H9 (cell line): Measurements from ENCODE around the gene FAM78A. TPM values are rescaled to one million over a fixed set of nuclear protein-coding genes. Genes with fewer than 3 reads are reported as not detected.

ENCODE experiments used
- DNase-seq: peaks from one replicate; pipeline ENCODE4 v3.0.0-alpha.2; 2017
- H2AFZ ChIP-seq: one replicate; pipeline ENCODE4 v1.6.1; 2013; ENCODE audit warnings: mild to moderate bottlenecking, low read length, control low read depth, moderate library complexity
- H2AK5ac ChIP-seq: 2 replicates; pipeline ENCODE4 v1.6.1; 2013; ENCODE audit warnings: low read length, control low read depth, mixed read lengths; ENCODE audit not compliant: insufficient read length
- H2BK120ac ChIP-seq: one replicate; pipeline ENCODE4 v1.6.1; 2013; ENCODE audit warnings: low read depth, mild to moderate bottlenecking, low read length, control low read depth, inconsistent platforms; ENCODE audit not compliant: poor library complexity, severe bottlenecking
- H2BK12ac ChIP-seq: 2 replicates; pipeline ENCODE4 v1.6.1; 2013; ENCODE audit warnings: low read length, control low read depth, mixed read lengths, low read depth; ENCODE audit not compliant: insufficient read length
- H2BK15ac ChIP-seq: 2 replicates; pipeline ENCODE4 v1.6.1; 2013; ENCODE audit warnings: low read depth, low read length, control low read depth
- H2BK20ac ChIP-seq: one replicate; pipeline ENCODE4 v1.6.1; 2013; ENCODE audit warnings: low read depth, mild to moderate bottlenecking, low read length, control low read depth, inconsistent platforms; ENCODE audit not compliant: poor library complexity, severe bottlenecking
- H2BK5ac ChIP-seq: 2 replicates; pipeline ENCODE4 v1.6.1; 2013; ENCODE audit warnings: low read length, control low read depth, mixed read lengths; ENCODE audit not compliant: insufficient read length
- H3K14ac ChIP-seq: 2 replicates; pipeline ENCODE4 v1.6.1; 2013; ENCODE audit warnings: low read length, control low read depth; ENCODE audit not compliant: insufficient read depth
- H3K18ac ChIP-seq: 2 replicates; pipeline ENCODE4 v1.6.1; 2013; ENCODE audit warnings: low read depth, mild to moderate bottlenecking, mixed read lengths, low read length, control low read depth; ENCODE audit not compliant: insufficient read length
- H3K23ac ChIP-seq: 2 replicates; pipeline ENCODE4 v1.6.1; 2013; ENCODE audit warnings: low read length, control low read depth, mixed read lengths, low read depth; ENCODE audit not compliant: insufficient read length
- H3K23me2 ChIP-seq: 2 replicates; pipeline ENCODE4 v1.6.1; 2013; ENCODE audit warnings: low read depth, mild to moderate bottlenecking, mixed read lengths, low read length, control low read depth; ENCODE audit not compliant: insufficient read length, poor library complexity, severe bottlenecking
- H3K27ac ChIP-seq: 2 replicates; pipeline ENCODE4 v1.5.1; 2013; ENCODE audit warnings: low read length, control low read depth, mixed read lengths, low read depth; ENCODE audit not compliant: insufficient read length
- H3K27me3 ChIP-seq: 2 replicates; pipeline ENCODE4 v1.6.1; 2013; ENCODE audit warnings: low read length, control low read depth, inconsistent platforms; ENCODE audit not compliant: insufficient read depth
- H3K4ac ChIP-seq: 2 replicates; pipeline ENCODE4 v1.6.1; 2013; ENCODE audit warnings: low read depth, mild to moderate bottlenecking, control low read depth, inconsistent platforms, low read length, moderate library complexity
- H3K4me1 ChIP-seq: 2 replicates; pipeline ENCODE4 v1.6.1; 2013; ENCODE audit warnings: low read length, control low read depth, inconsistent platforms; ENCODE audit not compliant: insufficient read depth
- H3K4me2 ChIP-seq: 2 replicates; pipeline ENCODE4 v1.6.1; 2013; ENCODE audit warnings: low read length, control low read depth, mixed read lengths; ENCODE audit not compliant: insufficient read length, insufficient read depth
- H3K56ac ChIP-seq: 2 replicates; pipeline ENCODE4 v1.6.1; 2013; ENCODE audit warnings: low read depth, mild to moderate bottlenecking, mixed read lengths, low read length, control low read depth; ENCODE audit not compliant: insufficient read length
- H3K79me1 ChIP-seq: 2 replicates; pipeline ENCODE4 v1.6.1; 2013; ENCODE audit warnings: low read depth, mild to moderate bottlenecking, moderate library complexity, low read length, control low read depth, inconsistent platforms; ENCODE audit not compliant: insufficient read depth, poor library complexity, severe bottlenecking
- H3K79me2 ChIP-seq: 2 replicates; pipeline ENCODE4 v1.6.1; 2013; ENCODE audit warnings: low read length, control low read depth, inconsistent platforms; ENCODE audit not compliant: insufficient read depth
- H3K9ac ChIP-seq: 2 replicates; pipeline ENCODE4 v1.6.1; 2013; ENCODE audit warnings: low read length, control low read depth, mixed read lengths; ENCODE audit not compliant: insufficient read length; ENCODE audit errors: extremely low read depth
- H3K9me3 ChIP-seq: one replicate; pipeline ENCODE4 v1.6.1; 2013; ENCODE audit warnings: low read depth, low read length, inconsistent platforms; ENCODE audit not compliant: control insufficient read depth
- H3T11ph ChIP-seq: one replicate; pipeline ENCODE4 v1.6.1; 2013; ENCODE audit warnings: mild to moderate bottlenecking, low read length, control low read depth, inconsistent platforms
- H4K20me1 ChIP-seq: one replicate; pipeline ENCODE4 v1.6.1; 2013; ENCODE audit not compliant: control insufficient read depth, insufficient read length, insufficient read depth
- H4K5ac ChIP-seq: 2 replicates; pipeline ENCODE4 v1.6.1; 2013; ENCODE audit warnings: low read depth, mild to moderate bottlenecking, mixed read lengths, low read length, control low read depth; ENCODE audit not compliant: insufficient read length
- H4K8ac ChIP-seq: replicated peaks from 2 replicates; pipeline ENCODE4 v1.6.1; 2013; ENCODE audit warnings: low read length, control low read depth, mixed read lengths, low read depth; ENCODE audit not compliant: insufficient read length
- H4K91ac ChIP-seq: 2 replicates; pipeline ENCODE4 v1.6.1; 2013; ENCODE audit warnings: low read depth, mild to moderate bottlenecking, moderate library complexity, mixed read lengths, low read length, control low read depth; ENCODE audit not compliant: insufficient read length
- H3K27ac Mint-ChIP-seq, 3 experiments: 2 replicates in 2 of 3; 3 replicates in 1 of 3; pipeline ENCODE4 v1.8.0; 2020 to 2021; ENCODE audit warnings: mixed read lengths in 3 of 3, mild to moderate bottlenecking in 1 of 3, moderate library complexity in 1 of 3
- H3K27me3 Mint-ChIP-seq: 2 replicates; pipeline ENCODE4 v1.8.0; 2021; ENCODE audit warnings: low read depth, mild to moderate bottlenecking, moderate library complexity, mixed read lengths
- H3K36me3 Mint-ChIP-seq, 3 experiments: 2 replicates in 2 of 3; 3 replicates in 1 of 3; pipeline ENCODE4 v1.8.0; 2020 to 2021; ENCODE audit warnings: low read depth in 3 of 3, mixed read lengths in 3 of 3; ENCODE audit not compliant: insufficient read depth in 1 of 3
- H3K4me1 Mint-ChIP-seq, 2 experiments: 2 replicates each; pipeline ENCODE4 v1.8.0; 2020; ENCODE audit warnings: mixed read lengths in 2 of 2
- H3K4me3 Mint-ChIP-seq, 2 experiments: 2 replicates in 1 of 2; 3 replicates in 1 of 2; pipeline ENCODE4 v1.8.0; 2020 to 2021; ENCODE audit warnings: mild to moderate bottlenecking in 2 of 2, mixed read lengths in 2 of 2, moderate library complexity in 1 of 2
- H3K9me3 Mint-ChIP-seq, 2 experiments: 2 replicates in 1 of 2; 3 replicates in 1 of 2; pipeline ENCODE4 v1.8.0; 2020; ENCODE audit warnings: mild to moderate bottlenecking in 2 of 2, mixed read lengths in 2 of 2, moderate library complexity in 1 of 2
- WGBS: extraction: QIAGEN DNeasy Blood & Tissue Kit; methylation state at CpG from one replicate; pipeline ENCODE4 v1.1.7; 2013; ENCODE audit warnings: missing lambda C conversion rate, low lambda C conversion rate, mixed read lengths; ENCODE audit not compliant: insufficient read length; ENCODE audit errors: extremely low coverage; 5-methylcytosine and 5-hydroxymethylcytosine counted together
- total RNA-seq: library from RNA; stranded (reverse); gene quantifications from 2 replicates; pipeline ENCODE4 v1.2.1, GENCODE V29; 2021
- TF ChIP-seq, protein P1 (sequence below): fragments of 200-600 bp; sonication (generic); conservative IDR thresholded peaks from 3 replicates; pipeline ENCODE4 v1.8.0; 2021; ENCODE audit warnings: antibody characterized with exemption, mild to moderate bottlenecking

Gene FAM78A
- total RNA-seq, 1 experiment from 2014 or later = 1.9 TPM

DNA sequence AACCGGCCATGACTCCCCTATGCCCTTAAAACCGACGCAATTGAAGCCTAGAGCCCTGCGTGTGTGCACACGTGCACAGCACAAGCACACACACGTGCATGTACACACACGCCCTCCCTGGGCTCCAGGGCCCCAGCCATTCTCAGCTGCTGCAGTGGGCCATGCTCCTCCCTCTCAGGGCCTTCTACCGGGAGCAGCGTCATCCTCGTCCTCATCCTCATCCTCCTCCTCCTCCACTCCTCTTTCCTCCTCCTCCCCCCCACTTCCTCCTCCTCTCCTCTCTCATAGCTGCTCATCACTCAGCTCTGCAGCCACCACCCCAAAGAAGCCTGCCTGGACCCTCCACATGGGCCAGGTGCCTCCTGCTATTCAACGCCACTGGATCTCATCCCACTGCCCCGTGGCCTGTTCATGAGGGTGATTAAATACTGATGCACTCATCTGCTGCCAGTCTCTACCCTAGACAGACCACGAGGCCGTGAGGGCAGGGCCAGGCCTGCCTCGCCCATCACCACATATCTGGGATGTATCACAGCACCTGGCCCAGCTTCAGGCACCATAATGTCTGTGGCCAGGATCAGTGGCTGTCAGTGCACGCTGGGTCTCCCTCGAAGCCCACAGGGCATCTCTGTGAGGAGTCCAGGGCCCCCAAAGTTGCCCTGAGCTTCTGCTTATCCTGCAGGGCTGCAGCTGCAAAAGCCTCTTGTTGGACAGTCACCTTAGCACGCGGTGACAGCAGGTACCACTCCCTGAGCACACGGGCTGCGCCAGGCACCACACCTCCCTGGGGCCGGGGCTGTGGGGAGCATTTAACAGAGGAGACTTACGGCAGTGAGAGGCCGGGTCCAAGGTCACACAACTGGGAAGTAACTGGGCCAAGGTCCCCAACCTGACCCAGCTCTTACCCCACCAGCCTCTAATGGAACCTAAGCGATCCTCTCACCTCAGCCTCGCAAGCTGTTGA lies 9.8 kb downstream of the FAM78A start:
- no peak for DNase-seq
- Histone ChIP-seq H3K27ac (no peak overlapping the region), H3K9ac (no peak overlapping the region), H3K79me1 (no peaks in the 10 kb centered on the region), H4K20me1 (no peaks in the 10 kb centered on the region), H2BK20ac (no peak overlapping the region), H2BK5ac (peak overlapping the region; percentile 70), H4K91ac (no peak overlapping the region), H2BK120ac (no peak overlapping the region), H3K27me3 (no peaks in the 10 kb centered on the region), H3K4me1 (no peaks in the 10 kb centered on the region; the same call in 1 of the 2 replicates), H4K5ac (no peak overlapping the region), H3K79me2 (no peaks in the 10 kb centered on the region), H2BK15ac (no peak overlapping the region), H2AK5ac (no peak overlapping the region), H3K4me2 (no peak overlapping the region), H3K18ac (no peak overlapping the region), H3K4ac (no peak overlapping the region), H3K56ac (no peak overlapping the region), H2AFZ (no peak overlapping the region), H4K8ac (no peak overlapping the region), H3K14ac (no peak overlapping the region; the same call in 1 of the 2 replicates), H3K23me2 (no peaks in the 10 kb centered on the region), H3K23ac (no peak overlapping the region), H2BK12ac (no peak overlapping the region), H3K9me3 (no peaks in the 10 kb centered on the region), H3T11ph (no peak overlapping the region)
- no CpG with 5 or more reads among the region's 26 CpGs for WGBS
- no peaks in the 10 kb centered on the region for H3K9me3 Mint-ChIP-seq
- no peaks in the 10 kb centered on the region for H3K36me3 Mint-ChIP-seq
- H3K27ac Mint-ChIP-seq = peak overlapping the region in 1 of 3 experiments; percentile 2; a peak in 2 of 7 replicates
- H3K4me1 Mint-ChIP-seq = peaks cover 10 to 18% of the 10 kb centered on the region in 2 experiments
- no peak overlapping the region; a peak in 1 of 5 replicates for H3K4me3 Mint-ChIP-seq
- TF ChIP-seq, protein P1, sequence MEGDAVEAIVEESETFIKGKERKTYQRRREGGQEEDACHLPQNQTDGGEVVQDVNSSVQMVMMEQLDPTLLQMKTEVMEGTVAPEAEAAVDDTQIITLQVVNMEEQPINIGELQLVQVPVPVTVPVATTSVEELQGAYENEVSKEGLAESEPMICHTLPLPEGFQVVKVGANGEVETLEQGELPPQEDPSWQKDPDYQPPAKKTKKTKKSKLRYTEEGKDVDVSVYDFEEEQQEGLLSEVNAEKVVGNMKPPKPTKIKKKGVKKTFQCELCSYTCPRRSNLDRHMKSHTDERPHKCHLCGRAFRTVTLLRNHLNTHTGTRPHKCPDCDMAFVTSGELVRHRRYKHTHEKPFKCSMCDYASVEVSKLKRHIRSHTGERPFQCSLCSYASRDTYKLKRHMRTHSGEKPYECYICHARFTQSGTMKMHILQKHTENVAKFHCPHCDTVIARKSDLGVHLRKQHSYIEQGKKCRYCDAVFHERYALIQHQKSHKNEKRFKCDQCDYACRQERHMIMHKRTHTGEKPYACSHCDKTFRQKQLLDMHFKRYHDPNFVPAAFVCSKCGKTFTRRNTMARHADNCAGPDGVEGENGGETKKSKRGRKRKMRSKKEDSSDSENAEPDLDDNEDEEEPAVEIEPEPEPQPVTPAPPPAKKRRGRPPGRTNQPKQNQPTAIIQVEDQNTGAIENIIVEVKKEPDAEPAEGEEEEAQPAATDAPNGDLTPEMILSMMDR = no peak
- H3K27me3 Mint-ChIP-seq = no peaks in the 10 kb centered on the region
